Bronchial smooth muscle cell (primary cell): ENCODE results near the gene IL17A. TPM values are rescaled to one million over a fixed set of nuclear protein-coding genes. Genes with fewer than 3 reads are reported as not detected.

ENCODE experiments used
- total RNA-seq: library from RNA; depleted of rRNA; stranded (reverse); fragments of >200 nt; gene quantifications from 2 replicates; pipeline ENCODE4 v1.2.1, GENCODE V29; 2014

IL17A gene
- total RNA-seq = not detected in 2 replicates

GRCh38 chr6:52186075-52186474 is at the start of gene IL17A:
Gene IL17A (plus strand): TSS chr6:52186375. CDS start chr6:52186432, 57 bp downstream.

Other genes with a start within 250 kb of the IL17A start
- not detected in 2 replicates for gene PKHD1, start 98.8 kb upstream of the IL17A start, total RNA-seq
- gene IL17F, start 58.1 kb downstream of the IL17A start, total RNA-seq = not detected in 2 replicates
- 20.2 and 20.8 TPM in 2 replicates for gene MCM3, start 98.4 kb downstream of the IL17A start, total RNA-seq
- gene PAQR8, start 175.8 kb downstream of the IL17A start, total RNA-seq = 2.3 and 3.0 TPM in 2 replicates
- 24.9 and 29.5 TPM in 2 replicates for gene EFHC1, start 234.0 kb downstream of the IL17A start, total RNA-seq